ENCODE data around the gene SERPINA4.
"Not testable (repeated sequence)": the region's sequence is repeated elsewhere in the genome, so short reads cannot be mapped to it uniquely, and the experiment has no call there.

SERPINA4 gene

GRCh38 chr14:94592457-94592856 lies 31.2 kb downstream of the SERPINA4 start:
- no peak for DNase-seq (ENCODE audit: low read depth)

GRCh38 chr14:94593376-94593748 lies 32.1 kb downstream of the SERPINA4 start:
- DNase-seq (ENCODE audit: low read depth): peak; percentile 54

- peak; percentile 63 for DNase-seq (ENCODE audit: low read depth)
Observed at GRCh38 chr14:94593749-94594431, 32.6 kb downstream of the SERPINA4 start.

GRCh38 chr14:94594441-94594840 lies 33.2 kb downstream of the SERPINA4 start:
- DNase-seq (ENCODE audit: low read depth): no peak

- DNase-seq (ENCODE audit: low read depth): no peak
Observed at GRCh38 chr14:94595912-94596311, 34.7 kb downstream of the SERPINA4 start.

- no peak for DNase-seq (ENCODE audit: low read depth)
Observed at GRCh38 chr14:94596361-94596760, 35.1 kb downstream of the SERPINA4 start.

GRCh38 chr14:94597788-94598187 lies 36.5 kb downstream of the SERPINA4 start:
- no peak for DNase-seq (ENCODE audit: low read depth)

- DNase-seq (ENCODE audit: low read depth): no peak
Observed at GRCh38 chr14:94598506-94598815, 37.2 kb downstream of the SERPINA4 start.

- peak; percentile 99 for DNase-seq (ENCODE audit: low read depth)
Observed at GRCh38 chr14:94598816-94599655, 37.8 kb downstream of the SERPINA4 start.

GRCh38 chr14:94599656-94600004 lies 38.4 kb downstream of the SERPINA4 start:
- peak; percentile 44 for DNase-seq (ENCODE audit: low read depth)

- no peak for DNase-seq (ENCODE audit: low read depth)
Observed at GRCh38 chr14:94600148-94600545, 38.9 kb downstream of the SERPINA4 start.

- DNase-seq (ENCODE audit: low read depth): peak; percentile 88
Observed at GRCh38 chr14:94601884-94602391, 40.7 kb downstream of the SERPINA4 start.

GRCh38 chr14:94602722-94603121 lies 41.5 kb downstream of the SERPINA4 start:
- DNase-seq (ENCODE audit: low read depth): no peak

GRCh38 chr14:94605361-94605760 lies 44.1 kb downstream of the SERPINA4 start:
- no peak for DNase-seq (ENCODE audit: low read depth)

- DNase-seq (ENCODE audit: low read depth): not testable (repeated sequence)
Observed at GRCh38 chr14:94608966-94609365, 47.7 kb downstream of the SERPINA4 start.

GRCh38 chr14:94611179-94611578 lies 49.9 kb downstream of the SERPINA4 start:
- no peak for DNase-seq (ENCODE audit: low read depth)

- DNase-seq (ENCODE audit: low read depth): peak; percentile 77
Observed at GRCh38 chr14:94612174-94612573, 50.9 kb downstream of the SERPINA4 start, which contains the start of gene SERPINA3. SERPINA3 (plus strand) TSS chr14:94612391; CDS start chr14:94614442, 2,051 bp downstream.

- peak; percentile 25 for DNase-seq (ENCODE audit: low read depth)
Observed at GRCh38 chr14:94612580-94613554, 51.6 kb downstream of the SERPINA4 start.

GRCh38 chr14:94613720-94614644 lies 52.7 kb downstream of the SERPINA4 start:
- no peak for DNase-seq (ENCODE audit: low read depth)

- no peak for DNase-seq (ENCODE audit: low read depth)
Observed at GRCh38 chr14:94614802-94615201, 53.6 kb downstream of the SERPINA4 start.

GRCh38 chr14:94615254-94615653 lies 54.0 kb downstream of the SERPINA4 start:
- DNase-seq (ENCODE audit: low read depth): no peak

Measured in amniotic epithelial cell (primary cell).